Smooth muscle cell (in vitro differentiated cells): Measurements from ENCODE around the gene SPG7. TPM values are rescaled to one million over a fixed set of nuclear protein-coding genes. Genes with fewer than 3 reads are reported as not detected.

Experiments used
- DNase-seq: peaks from one replicate; lab custom pipeline; 2025; ENCODE audit not compliant: unreplicated experiment; lab: John Stamatoyannopoulos, UW
- H2AFZ ChIP-seq: fragments of 200-600 bp; sonication (generic); 2 replicates; pipeline ENCODE4 v1.6.0; 2016; ENCODE audit warnings: antibody characterized with exemption, low read depth, mild to moderate bottlenecking
- H3F3A ChIP-seq: fragments of 200-600 bp; sonication (generic); 2 replicates; pipeline ENCODE4 v1.6.0; 2017; ENCODE audit warnings: antibody characterized with exemption, low read depth
- H3K27ac ChIP-seq: fragments of 200-600 bp; sonication (generic); 2 replicates; pipeline ENCODE4 v1.5.1; 2016; ENCODE audit warnings: low read depth, mild to moderate bottlenecking
- H3K27me3 ChIP-seq: fragments of 200-600 bp; sonication (generic); 2 replicates; pipeline ENCODE4 v1.6.1; 2016; ENCODE audit warnings: low read depth, mild to moderate bottlenecking
- H3K36me3 ChIP-seq: fragments of 200-600 bp; sonication (generic); 2 replicates; pipeline ENCODE4 v1.5.1; 2016; ENCODE audit warnings: low read depth
- H3K4me1 ChIP-seq: fragments of 200-600 bp; sonication (generic); 2 replicates; pipeline ENCODE4 v1.5.1; 2016; ENCODE audit warnings: low read depth
- H3K4me2 ChIP-seq: fragments of 200-600 bp; sonication (generic); 2 replicates; pipeline ENCODE4 v1.6.0; 2016; ENCODE audit warnings: mild to moderate bottlenecking
- H3K4me3 ChIP-seq: fragments of 200-600 bp; sonication (generic); 2 replicates; pipeline ENCODE4 v1.5.1; 2016; ENCODE audit warnings: mild to moderate bottlenecking
- H3K79me2 ChIP-seq: fragments of 200-600 bp; sonication (generic); 2 replicates; pipeline ENCODE4 v1.6.0; 2016; ENCODE audit warnings: low read depth, mild to moderate bottlenecking
- H3K9ac ChIP-seq: fragments of 200-600 bp; sonication (generic); 2 replicates; pipeline ENCODE4 v1.6.0; 2016; ENCODE audit warnings: low read depth
- H3K9me3 ChIP-seq: fragments of 200-600 bp; sonication (generic); replicated peaks from 2 replicates; pipeline ENCODE4 v1.5.1; 2016; ENCODE audit warnings: low read depth
- H4K20me1 ChIP-seq: fragments of 200-600 bp; sonication (generic); 2 replicates; pipeline ENCODE4 v1.6.0; 2016; ENCODE audit warnings: low read depth
- CTCF ChIP-seq: fragments of 200-600 bp; sonication (generic); IDR thresholded peaks from 2 replicates; pipeline ENCODE4 v1.5.1; 2017; ENCODE audit warnings: borderline replicate concordance, mild to moderate bottlenecking, antibody characterized with exemption; ENCODE audit not compliant: insufficient read depth, poor library complexity, severe bottlenecking
- WGBS: methylation state at CpG from one replicate; pipeline ENCODE4 v1.1.7; 2016; ENCODE audit warnings: low lambda C conversion rate; 5-methylcytosine and 5-hydroxymethylcytosine counted together
- polyA plus RNA-seq: library from polyadenylated mRNA; unstranded; fragments of >200 nt; fragmentation: Nextera tagmentation; extraction: Ambion mirVana; gene quantifications from 2 replicates; pipeline ENCODE4 v1.2.1, GENCODE V29; 2016
- small RNA-seq: library from RNA; depleted of rRNA; stranded (forward); fragments of <200 nt; gene quantifications from one replicate; pipeline ENCODE3, GENCODE V24; 2014
- total RNA-seq: library from RNA; depleted of rRNA; stranded (reverse); fragments of >200 nt; gene quantifications from 2 replicates; pipeline ENCODE4 v1.2.3, GENCODE V29; 2014

The SPG7 gene
- total and polyA plus RNA-seq, 2 experiments from 2014 or later: 49.3 to 61.4 TPM

GRCh38 chr16:89604764-89605163 lies 96.6 kb downstream of the SPG7 start:
- 95% methylated on average over 15 of the region's 16 CpGs for WGBS
- Histone ChIP-seq H3K9me3 (no peaks in the 10 kb centered on the region), H3K79me2 (no peaks in the 10 kb centered on the region), H2AFZ (no peak overlapping the region), H3K27ac (no peak overlapping the region), H3K4me2 (no peak overlapping the region), H3K9ac (no peak overlapping the region), H3K4me3 (no peak overlapping the region), H3F3A (peaks cover 4% of the 10 kb centered on the region), H3K36me3 (no peaks in the 10 kb centered on the region), H3K27me3 (no peaks in the 10 kb centered on the region), H3K4me1 (peaks cover 8% of the 10 kb centered on the region), H4K20me1 (no peaks in the 10 kb centered on the region)
- no peak for TF ChIP-seq CTCF
- DNase-seq: no peak

DNA sequence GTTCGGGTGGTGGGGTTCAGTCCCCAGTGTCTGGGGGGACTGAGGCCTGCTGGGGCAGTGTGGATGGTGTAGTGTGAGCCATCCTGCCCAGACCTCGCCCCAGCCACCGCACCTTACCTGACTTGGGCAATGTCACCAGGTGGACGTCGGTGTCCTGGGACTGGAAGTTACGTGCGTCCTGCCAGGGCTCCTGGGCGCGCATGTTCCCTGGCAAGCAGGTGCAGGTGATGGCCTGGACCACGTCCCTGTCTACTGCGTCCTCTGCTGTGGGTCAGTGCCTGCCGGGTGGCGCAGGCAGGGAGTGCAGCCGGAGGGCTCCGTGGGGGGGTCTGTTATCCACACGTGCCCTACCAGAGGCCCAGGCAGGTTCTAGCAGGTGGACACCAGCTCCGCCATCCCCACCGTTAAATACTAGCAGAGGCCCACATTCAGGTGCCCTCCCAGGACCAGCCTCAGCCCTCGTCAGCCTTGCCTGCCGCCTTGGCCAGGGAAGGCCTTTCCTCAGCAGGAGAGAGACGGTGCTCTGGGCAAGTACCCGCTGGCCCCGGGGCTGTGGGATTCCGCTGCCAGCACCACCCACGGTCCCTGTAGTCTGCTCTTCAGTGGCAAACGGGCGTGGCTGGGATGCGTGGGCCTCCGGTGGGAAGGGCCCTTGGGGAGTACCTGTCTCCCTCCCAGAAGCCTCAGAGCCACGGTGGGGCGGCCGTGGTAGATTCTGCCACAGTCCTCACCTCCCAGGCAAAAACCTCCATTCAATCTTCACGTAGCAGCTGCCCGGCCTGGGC lies 97.2 kb downstream of the SPG7 start:
- Histone ChIP-seq H3K27me3 (no peaks in the 10 kb centered on the region), H3K4me3 (no peak overlapping the region), H3K4me2 (no peak overlapping the region), H3K9ac (no peak overlapping the region), H3K9me3 (no peaks in the 10 kb centered on the region), H3F3A (peaks cover 4% of the 10 kb centered on the region), H4K20me1 (no peaks in the 10 kb centered on the region), H2AFZ (no peak overlapping the region), H3K27ac (no peak overlapping the region), H3K4me1 (peaks cover 8% of the 10 kb centered on the region), H3K79me2 (no peaks in the 10 kb centered on the region), H3K36me3 (no peaks in the 10 kb centered on the region)
- no peak for DNase-seq
- TF ChIP-seq CTCF: no peak
- 95% methylated on average over 30 of the region's 34 CpGs for WGBS

GRCh38 chr16:89606006-89606405 lies 97.8 kb downstream of the SPG7 start:
- Histone ChIP-seq H3K4me1 (peaks cover 8% of the 10 kb centered on the region), H3K79me2 (no peaks in the 10 kb centered on the region), H3K27ac (no peak overlapping the region), H3K4me2 (no peak overlapping the region), H3K4me3 (no peak overlapping the region), H3F3A (peaks cover 4% of the 10 kb centered on the region), H3K36me3 (no peaks in the 10 kb centered on the region), H3K9me3 (no peaks in the 10 kb centered on the region), H3K9ac (no peak overlapping the region), H4K20me1 (no peaks in the 10 kb centered on the region), H2AFZ (no peak overlapping the region), H3K27me3 (no peaks in the 10 kb centered on the region)
- WGBS: 90% methylated on average over 9 of the region's 9 CpGs
- no peak for TF ChIP-seq CTCF
- no peak for DNase-seq

Small RNAs within 50 kb of the gene (small RNA-seq; reads per million reads assigned to genes)
- gene SNORD68: not detected

Other genes starting within 250 kb of the SPG7 start
- 31.5 and 43.2 TPM in 2 replicates for gene ANKRD11, start 17.8 kb upstream of the SPG7 start, total RNA-seq
- 105 and 118 TPM in 2 replicates for gene ANKRD11, start 17.8 kb upstream of the SPG7 start, polyA plus RNA-seq
- gene RPL13, start 52.3 kb downstream of the SPG7 start, total RNA-seq: 3,317 and 3,917 TPM in 2 replicates
- 1,063 and 1,144 TPM in 2 replicates for gene RPL13, start 52.3 kb downstream of the SPG7 start, polyA plus RNA-seq
- gene CPNE7, start 67.4 kb downstream of the SPG7 start, total RNA-seq: 0.58 TPM in 1 of 2 replicates, not detected in the other
- 0.14 and 0.43 TPM in 2 replicates for gene CPNE7, start 67.4 kb downstream of the SPG7 start, polyA plus RNA-seq
- not detected in 2 replicates for gene DPEP1, start 105.2 kb downstream of the SPG7 start, total RNA-seq
- 0.30 TPM in 1 of 2 replicates, not detected in the other for gene DPEP1, start 105.2 kb downstream of the SPG7 start, polyA plus RNA-seq
- 40.0 and 40.2 TPM in 2 replicates for gene CHMP1A, start 149.3 kb downstream of the SPG7 start, total RNA-seq
- gene CHMP1A, start 149.3 kb downstream of the SPG7 start, polyA plus RNA-seq: 68.4 and 79.4 TPM in 2 replicates
- 4.0 TPM in 2 replicates for gene SPATA33, start 149.4 kb downstream of the SPG7 start, total RNA-seq
- gene SPATA33, start 149.4 kb downstream of the SPG7 start, polyA plus RNA-seq: 8.1 and 10.4 TPM in 2 replicates
- 22.2 and 24.4 TPM in 2 replicates for gene CDK10, start 178.3 kb downstream of the SPG7 start, total RNA-seq
- gene CDK10, start 178.3 kb downstream of the SPG7 start, polyA plus RNA-seq: 77.0 and 84.9 TPM in 2 replicates
- 7.8 and 10.2 TPM in 2 replicates for gene SPATA2L, start 193.3 kb downstream of the SPG7 start, total RNA-seq
- 14.1 and 16.5 TPM in 2 replicates for gene SPATA2L, start 193.3 kb downstream of the SPG7 start, polyA plus RNA-seq
- gene VPS9D1, start 212.5 kb downstream of the SPG7 start, total RNA-seq: 6.7 and 10.6 TPM in 2 replicates
- 13.0 and 15.7 TPM in 2 replicates for gene VPS9D1, start 212.5 kb downstream of the SPG7 start, polyA plus RNA-seq
- gene ZNF276, start 213.1 kb downstream of the SPG7 start, total RNA-seq: 5.3 and 8.0 TPM in 2 replicates
- 11.0 and 11.7 TPM in 2 replicates for gene ZNF276, start 213.1 kb downstream of the SPG7 start, polyA plus RNA-seq